GM12892 (cell line): ENCODE data around the gene GABRG3.

Source experiments
- DNase-seq: peaks from one replicate; pipeline ENCODE4 v3.0.0; 2011; ENCODE audit not compliant: insufficient read length
- FAIRE-seq: peaks from 2 replicates; lab custom pipeline; 2011; peaks lifted over from hg19 to GRCh38; lab: Jason Lieb, UNC
- POLR2A ChIP-seq: IDR thresholded peaks from 2 replicates; pipeline ENCODE4 v1.6.1; 2011; ENCODE audit warnings: low read depth, low read length, control low read depth
- POLR2AphosphoS5 ChIP-seq: IDR thresholded peaks from 2 replicates; pipeline ENCODE4 v1.6.1; 2011; ENCODE audit warnings: low read depth, low read length, control low read depth
- TAF1 ChIP-seq: IDR thresholded peaks from 2 replicates; pipeline ENCODE4 v1.6.1; 2011; ENCODE audit warnings: low read depth, mild to moderate bottlenecking, control low read depth, low read length, borderline replicate concordance

GABRG3 gene

DNA sequence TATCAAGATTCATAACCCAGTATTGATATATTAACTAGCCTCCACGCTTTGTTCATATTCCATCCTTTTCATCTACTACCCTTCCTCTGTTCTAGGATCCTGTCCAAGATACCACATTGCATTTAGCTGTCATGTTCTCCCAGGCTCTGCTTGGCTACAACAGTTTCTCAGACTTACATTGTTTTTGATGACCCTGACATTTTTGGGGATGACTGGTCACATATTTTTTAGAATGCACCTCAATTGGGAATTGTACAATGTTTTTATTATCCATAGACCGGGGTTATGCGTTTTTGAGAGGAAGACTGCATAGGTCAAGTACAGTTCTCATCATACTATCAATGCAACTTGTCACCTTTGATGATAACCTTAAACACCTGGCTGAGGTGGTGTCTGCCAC lies 421.2 kb downstream of the GABRG3 start:
- FAIRE-seq = no peak
- TF ChIP-seq TAF1 (no peak), POLR2AphosphoS5 (no peak), POLR2A (no peak)

DNA sequence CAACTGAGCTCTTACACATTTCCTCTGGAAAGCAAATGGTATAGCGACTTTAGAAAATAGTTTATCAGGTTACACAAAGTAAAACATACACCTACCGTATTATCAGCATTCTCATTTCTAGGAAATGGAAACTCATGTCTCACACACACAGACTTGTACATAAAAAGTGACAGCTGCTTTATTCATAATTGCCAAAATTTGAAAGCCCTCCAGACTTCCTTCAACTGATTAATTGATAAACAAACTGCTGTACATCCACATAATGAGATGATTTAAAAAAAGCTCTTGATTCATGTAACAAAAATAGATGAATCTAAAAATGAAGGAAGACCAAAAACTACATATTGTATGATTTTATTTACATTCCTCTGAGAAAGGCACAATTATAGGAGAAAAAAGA lies 425.5 kb downstream of the GABRG3 start:
- DNase-seq = no peak
- TF ChIP-seq POLR2A = no peak
- TF ChIP-seq POLR2AphosphoS5 = no peak
- FAIRE-seq = no peak

More for the DNA sequence above, 421.2 kb downstream of the GABRG3 start:
- DNase-seq = no peak

DNA sequence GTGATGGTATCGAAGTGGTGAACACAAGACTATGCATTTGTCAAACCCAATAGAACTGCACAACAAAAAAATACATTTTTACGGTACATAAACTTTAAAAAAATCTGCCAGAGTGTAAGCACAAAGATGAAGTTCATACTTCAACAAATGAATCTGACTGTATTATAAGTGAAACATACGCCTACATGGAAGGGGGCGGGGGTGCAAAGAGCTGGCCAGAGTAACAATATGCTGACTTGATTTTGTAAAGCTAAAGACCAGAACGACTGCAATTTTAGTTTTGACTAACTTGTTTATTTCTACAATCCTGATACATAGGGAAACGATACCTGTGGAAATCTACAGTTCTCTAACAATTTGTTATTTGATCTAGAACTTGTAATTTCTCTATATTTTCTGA lies 426.0 kb downstream of the GABRG3 start:
- TF ChIP-seq POLR2A (no peak), POLR2AphosphoS5 (no peak), TAF1 (no peak)
- FAIRE-seq = no peak
- DNase-seq = no peak

- FAIRE-seq (no peak), DNase-seq (no peak)
- TF ChIP-seq TAF1 (no peak), POLR2AphosphoS5 (no peak), POLR2A (no peak)
These were observed 427.7 kb downstream of the GABRG3 start for GRCh38 chr15:27398631-27399161.

- FAIRE-seq (no peak), DNase-seq (no peak)
- no peak for TF ChIP-seq POLR2AphosphoS5
- TF ChIP-seq POLR2A = no peak
- no peak for TF ChIP-seq TAF1
These were observed 428.3 kb downstream of the GABRG3 start for GRCh38 chr15:27399241-27399640.

- DNase-seq (no peak), FAIRE-seq (no peak)
- TF ChIP-seq TAF1 (no peak), POLR2A (no peak), POLR2AphosphoS5 (no peak)
These were observed 430.5 kb downstream of the GABRG3 start for GRCh38 chr15:27401471-27401870.

DNA sequence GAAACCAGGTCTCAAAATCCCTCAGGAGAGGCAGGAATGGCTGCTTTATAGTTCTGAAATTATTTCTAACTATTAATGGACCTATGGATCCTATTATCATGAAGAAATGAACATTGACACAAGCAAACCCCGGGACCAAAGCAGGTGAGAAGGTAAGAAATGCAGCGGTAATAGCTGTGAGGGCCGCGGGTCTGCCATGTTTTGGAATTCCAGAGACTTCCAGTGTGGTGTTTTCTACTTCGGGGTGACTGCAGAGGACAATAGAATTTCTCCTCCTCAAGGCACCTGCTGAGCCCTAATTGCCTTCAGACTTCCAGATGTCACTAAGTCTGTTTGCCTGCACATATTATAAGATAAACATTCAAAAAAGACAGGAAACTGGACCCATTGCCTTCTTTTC lies 437.4 kb downstream of the GABRG3 start:
- no peak for FAIRE-seq
- TF ChIP-seq POLR2A (no peak), POLR2AphosphoS5 (no peak), TAF1 (no peak)
- no peak for DNase-seq

DNA sequence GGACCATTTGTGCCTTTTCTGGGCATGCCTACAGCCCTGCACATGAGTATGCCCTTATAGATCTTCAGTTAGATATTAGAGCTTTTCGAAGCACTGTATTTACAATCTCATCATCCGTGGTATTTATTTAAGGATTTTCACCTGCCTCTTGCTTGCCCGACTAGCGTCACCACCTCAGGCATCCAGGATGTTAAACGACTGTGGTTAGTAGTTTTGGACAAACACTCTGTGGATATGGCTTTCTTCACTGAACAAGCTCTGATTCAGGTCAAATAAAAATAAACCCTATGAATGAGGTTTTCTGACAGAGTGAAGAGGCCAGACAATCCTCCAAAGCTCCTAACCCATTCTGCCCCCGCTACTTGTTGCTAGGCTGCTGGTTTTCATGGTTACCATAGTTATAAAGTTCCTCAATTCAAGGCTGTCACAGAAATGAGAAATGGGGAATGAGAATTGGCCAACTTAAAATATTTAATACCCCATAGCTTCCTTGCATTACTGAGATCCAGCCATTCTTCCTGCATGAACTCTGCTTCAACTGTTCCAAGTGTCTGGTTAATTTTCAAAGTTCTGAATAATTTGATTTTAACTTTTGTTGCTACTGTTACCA lies 440.1 kb downstream of the GABRG3 start:
- DNase-seq = no peak
- no peak for FAIRE-seq
- TF ChIP-seq POLR2AphosphoS5 = no peak
- TF ChIP-seq TAF1 = no peak
- no peak for TF ChIP-seq POLR2A

DNA sequence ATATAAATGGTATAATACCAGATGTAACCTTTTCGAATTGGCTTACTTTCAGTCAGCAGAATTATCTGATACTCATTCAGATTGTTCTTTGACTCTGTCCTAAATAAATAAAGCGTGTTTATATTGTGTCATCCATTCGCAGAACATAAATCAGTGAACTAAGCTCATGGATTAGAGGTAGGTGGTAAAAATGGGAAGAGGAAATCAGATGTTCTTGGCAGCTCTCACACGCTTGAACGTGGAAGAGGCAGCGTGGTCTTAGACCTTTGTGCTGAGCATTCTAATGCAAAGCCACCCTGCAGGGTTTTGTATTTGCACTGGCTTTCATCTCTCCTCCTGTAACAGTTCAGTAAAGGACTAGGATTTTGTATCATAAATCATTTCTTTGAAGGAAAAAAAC lies 441.4 kb downstream of the GABRG3 start:
- no peak for FAIRE-seq
- no peak for TF ChIP-seq POLR2AphosphoS5
- no peak for TF ChIP-seq POLR2A
- TF ChIP-seq TAF1 = no peak
- DNase-seq = no peak

DNA sequence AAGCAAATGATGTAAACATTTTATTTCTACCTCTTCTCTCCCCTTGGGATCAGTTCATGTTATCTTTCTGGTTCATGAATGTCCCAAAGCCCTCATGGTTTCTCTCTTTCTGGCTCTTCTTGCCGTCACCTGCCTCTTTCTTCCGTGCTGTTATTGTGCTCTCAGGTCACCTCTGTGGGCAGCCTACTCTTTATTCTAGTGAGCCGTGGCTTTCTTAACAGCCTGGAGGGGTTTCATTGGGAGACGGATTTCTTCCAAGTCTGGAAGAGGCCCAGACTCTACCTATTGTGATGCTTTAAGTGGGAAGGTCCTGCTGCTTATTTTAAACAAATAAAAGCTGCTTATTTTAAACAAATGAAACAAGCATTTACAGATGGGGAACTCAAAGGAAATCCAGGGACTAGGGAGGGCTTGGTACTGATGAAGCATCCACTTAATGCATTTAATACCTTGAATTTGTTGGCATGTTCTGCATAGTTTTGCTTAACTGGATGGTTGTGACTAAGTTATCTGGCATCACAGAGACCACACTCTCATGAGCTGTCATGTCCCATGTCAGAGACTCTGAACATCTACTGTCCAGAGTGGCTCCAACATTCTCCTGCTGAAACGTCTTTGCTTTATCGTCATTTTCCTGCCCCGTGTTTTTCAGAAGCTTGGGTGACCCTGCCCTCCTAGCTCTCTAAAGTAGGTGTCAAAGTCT lies 443.3 kb downstream of the GABRG3 start:
- TF ChIP-seq POLR2AphosphoS5 = no peak
- FAIRE-seq = no peak
- DNase-seq = no peak

DNA sequence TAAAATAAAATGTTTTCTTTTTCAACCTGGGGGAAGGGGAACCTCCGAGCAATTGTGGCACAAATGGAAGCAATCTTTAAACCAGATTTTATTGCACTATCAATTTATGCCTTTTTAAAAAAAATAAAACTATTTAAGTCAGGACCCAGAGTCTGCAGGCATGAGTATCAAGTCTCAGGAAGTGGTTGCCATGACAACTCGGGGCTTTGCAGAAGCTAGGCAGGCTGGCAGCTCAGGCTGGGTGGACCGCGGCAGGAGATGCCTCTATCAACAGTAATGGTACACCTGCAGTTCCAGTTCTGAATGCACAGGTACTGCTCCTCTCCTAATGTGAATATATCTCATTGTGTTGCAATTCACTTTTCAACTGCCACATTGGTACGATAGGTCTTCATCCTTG lies 447.7 kb downstream of the GABRG3 start:
- DNase-seq = no peak
- FAIRE-seq = no peak
- TF ChIP-seq TAF1 = no peak
- no peak for TF ChIP-seq POLR2AphosphoS5
- no peak for TF ChIP-seq POLR2A

- TF ChIP-seq POLR2AphosphoS5 = no peak
- no peak for TF ChIP-seq TAF1
- no peak for TF ChIP-seq POLR2A
These were observed 452.0 kb downstream of the GABRG3 start for GRCh38 chr15:27422997-27423396.

GRCh38 chr15:27426805-27427204 lies 455.8 kb downstream of the GABRG3 start:
- DNase-seq = no peak
- TF ChIP-seq TAF1 (no peak), POLR2A (no peak), POLR2AphosphoS5 (no peak)
- no peak for FAIRE-seq

More at GRCh38 chr15:27422997-27423396, 452.0 kb downstream of the GABRG3 start:
- no peak for FAIRE-seq
- no peak for DNase-seq
